Medulla oblongata (tissue), 1 donor: ENCODE data around the gene SHMT1.
"Not testable (repeated sequence)": the region's sequence is repeated elsewhere in the genome, so short reads cannot be mapped to it uniquely, and the experiment has no call there.

Source experiments
- DNase-seq: peaks from one replicate; pipeline ENCODE4 v3.0.0-alpha.2; 2015; ENCODE audit errors: extremely low spot score

SHMT1 gene

GRCh38 chr17:18326039-18326438 is 37.3 kb downstream of the SHMT1 start:
- no peak for DNase-seq

- no peak for DNase-seq
Observed at GRCh38 chr17:18324140-18325050, 39.0 kb downstream of the SHMT1 start.

GRCh38 chr17:18323507-18324139 is 39.7 kb downstream of the SHMT1 start:
- DNase-seq: no peak

DNA sequence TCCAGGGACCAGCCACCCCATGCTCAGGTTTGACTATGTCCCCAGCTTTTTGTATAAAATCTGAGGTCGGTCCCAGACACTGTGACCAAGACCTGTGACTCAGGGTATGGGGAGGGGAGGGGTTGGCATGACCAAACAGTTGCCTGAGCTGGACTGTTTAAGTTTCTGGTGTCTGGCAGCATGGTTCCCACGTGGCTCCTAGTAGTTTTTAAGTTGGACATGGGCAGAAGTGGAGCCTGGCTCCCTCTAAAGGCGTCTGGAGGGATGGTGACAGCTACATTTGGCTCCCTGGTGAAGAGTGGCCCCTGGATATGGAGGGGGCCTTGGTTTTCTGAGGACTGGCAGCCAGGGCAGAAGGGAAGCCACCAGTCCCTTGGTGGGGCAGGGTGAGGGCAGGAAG is 40.3 kb downstream of the SHMT1 start:
- DNase-seq: no peak

DNA sequence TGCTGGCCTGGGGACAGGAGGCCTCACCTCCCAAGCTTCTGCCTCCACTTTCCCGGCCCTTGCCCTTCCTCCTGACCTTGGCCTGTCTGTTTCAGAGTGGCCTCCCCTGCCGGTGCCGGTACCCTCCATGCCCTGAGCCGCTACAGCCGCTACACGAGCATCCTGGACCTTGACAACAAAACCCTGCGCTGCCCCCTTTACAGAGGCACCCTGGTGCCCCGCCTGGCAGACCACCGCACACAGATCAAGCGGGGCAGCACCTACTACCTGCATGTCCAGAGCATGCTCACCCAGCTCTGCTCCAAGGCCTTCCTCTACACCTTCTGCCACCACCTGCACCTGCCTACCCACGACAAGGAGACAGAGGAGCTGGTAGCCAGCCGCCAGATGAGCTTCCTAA is 40.8 kb downstream of the SHMT1 start:
- no peak for DNase-seq

DNA sequence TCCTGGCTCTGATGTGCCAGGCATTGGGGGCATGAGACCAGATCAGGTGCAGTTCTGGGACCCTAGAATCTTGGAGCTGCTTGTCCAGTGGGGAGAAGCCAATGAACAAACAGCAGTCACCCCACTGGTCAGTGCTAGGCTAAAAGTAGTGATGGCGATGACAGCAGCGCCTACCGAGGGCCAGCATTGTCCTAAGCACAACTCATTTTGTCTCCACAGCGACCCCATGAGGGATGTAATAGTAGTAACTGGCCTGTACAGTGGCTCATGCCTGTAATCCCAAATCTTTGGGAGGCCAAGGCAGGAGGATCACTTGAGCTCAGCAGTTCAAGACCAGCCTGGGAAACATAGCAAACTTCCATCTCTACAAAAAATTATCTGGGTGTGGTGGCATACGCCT is 42.0 kb downstream of the SHMT1 start:
- DNase-seq: no peak

- DNase-seq: no peak
Observed at GRCh38 chr17:18320301-18320700, 43.0 kb downstream of the SHMT1 start.

- peak; percentile 46 for DNase-seq
Observed at GRCh38 chr17:18319604-18320256, 43.6 kb downstream of the SHMT1 start.

- DNase-seq: no peak
Observed at GRCh38 chr17:18318771-18319450, 44.4 kb downstream of the SHMT1 start.

DNA sequence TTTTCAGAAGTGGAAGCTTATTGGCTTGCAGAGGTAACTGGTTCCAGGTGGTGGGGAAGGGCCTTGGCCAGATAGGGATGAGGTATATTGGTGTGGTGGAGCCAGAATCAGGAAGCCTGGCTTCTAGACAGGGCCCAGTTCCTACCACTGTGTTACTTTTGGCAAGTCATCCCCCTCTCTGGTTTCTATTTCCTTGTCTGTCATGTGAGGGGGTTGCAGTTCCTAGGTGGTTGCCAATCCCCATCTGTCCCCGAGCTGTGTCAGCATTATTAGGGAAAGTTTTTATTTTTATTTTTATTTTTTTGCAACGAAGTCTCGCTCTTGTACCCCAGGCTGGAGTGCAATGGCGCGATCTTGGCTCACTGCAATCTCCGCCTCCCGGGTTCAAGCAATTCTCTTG is 45.2 kb downstream of the SHMT1 start:
- DNase-seq: no peak

GRCh38 chr17:18315961-18316360 is 47.4 kb downstream of the SHMT1 start:
- DNase-seq: no peak

- DNase-seq: no peak
Observed at GRCh38 chr17:18315562-18315922, 47.8 kb downstream of the SHMT1 start.

- peak; percentile 98 for DNase-seq
Observed at GRCh38 chr17:18314731-18315561, 48.4 kb downstream of the SHMT1 start, which contains the start of the genes SMCR8 and TOP3A. TSS of gene SMCR8 (plus strand) at chr17:18315293. CDS start at chr17:18315790, 497 bp downstream. TSS of gene TOP3A (minus strand) at chr17:18314994. CDS start at chr17:18314778, 216 bp downstream.

GRCh38 chr17:18314059-18314730 is 49.2 kb downstream of the SHMT1 start:
- DNase-seq: peak; percentile 19

DNA sequence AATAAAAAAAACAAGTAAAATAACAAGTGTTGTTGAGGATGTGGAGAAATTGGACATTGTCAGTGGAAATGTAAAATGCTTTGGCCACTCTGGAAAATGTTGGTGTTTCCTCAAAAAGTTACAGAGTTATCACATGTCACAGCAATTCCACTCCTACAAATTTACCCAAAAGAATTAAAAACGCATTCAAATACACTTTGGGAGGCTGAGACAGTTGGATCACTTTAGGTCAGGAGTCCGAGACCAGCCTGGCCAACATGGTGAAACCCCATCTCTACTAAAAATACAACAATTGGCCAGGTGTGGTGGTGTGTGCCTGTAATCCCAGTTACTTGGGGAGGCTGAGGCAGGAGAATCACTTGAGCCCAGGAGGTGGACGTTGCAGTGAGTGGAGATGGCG is 54.1 kb downstream of the SHMT1 start:
- DNase-seq: no peak

DNA sequence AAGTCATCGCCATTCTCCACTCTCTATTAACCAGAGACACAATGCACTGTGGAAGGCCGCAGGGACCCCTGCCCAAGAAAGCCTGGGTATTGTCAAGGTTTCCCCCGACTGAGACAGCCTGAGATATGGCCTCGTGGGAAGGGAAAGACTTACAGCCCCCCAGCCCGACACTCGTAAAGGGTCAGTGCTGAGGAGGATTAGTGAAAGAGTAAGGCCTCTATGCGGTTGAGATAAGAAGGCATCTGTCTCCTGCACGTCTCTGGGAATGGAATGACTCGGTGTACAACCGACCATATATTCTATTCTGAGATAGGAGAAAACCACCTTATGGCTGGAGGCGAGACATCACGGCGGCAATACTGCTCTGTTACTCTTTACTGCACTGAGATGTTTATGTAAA is 60.1 kb downstream of the SHMT1 start:
- not testable (repeated sequence) for DNase-seq

DNA sequence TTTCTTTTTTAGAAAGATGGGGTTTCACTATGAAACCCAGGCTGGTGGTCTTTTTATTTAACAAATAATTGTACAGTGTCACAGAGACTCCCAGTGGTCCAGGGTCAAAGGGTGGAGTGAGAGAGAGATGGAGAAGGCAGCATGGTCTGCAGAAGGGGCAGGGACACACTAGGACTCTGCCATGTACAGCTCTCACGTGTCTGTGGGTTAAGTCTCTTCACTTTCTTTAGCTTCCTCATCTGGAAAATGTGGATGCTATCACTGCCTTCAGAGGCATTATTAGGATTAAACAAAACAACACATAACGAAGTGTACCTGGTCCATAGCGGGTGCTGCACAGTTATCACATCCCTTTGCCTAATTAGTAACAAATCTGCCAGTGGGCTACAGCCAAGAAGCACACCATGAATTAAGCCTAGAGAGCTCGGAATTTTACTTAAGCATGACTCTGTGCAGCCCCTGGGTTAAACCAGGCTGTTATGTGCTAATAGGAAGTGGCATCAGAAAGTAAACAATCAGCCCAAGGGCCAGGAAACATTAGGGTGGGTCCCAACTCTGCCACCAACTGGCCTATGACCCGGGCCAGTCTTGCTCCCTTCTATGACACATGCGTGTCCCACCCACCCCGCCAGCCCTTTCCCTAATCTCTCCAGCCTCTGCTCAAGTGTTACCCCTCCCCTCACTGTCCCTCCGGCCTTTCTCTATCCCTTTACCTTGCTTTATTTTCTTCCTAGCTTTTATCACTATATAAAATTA is 62.4 kb downstream of the SHMT1 start:
- DNase-seq: no peak

DNA sequence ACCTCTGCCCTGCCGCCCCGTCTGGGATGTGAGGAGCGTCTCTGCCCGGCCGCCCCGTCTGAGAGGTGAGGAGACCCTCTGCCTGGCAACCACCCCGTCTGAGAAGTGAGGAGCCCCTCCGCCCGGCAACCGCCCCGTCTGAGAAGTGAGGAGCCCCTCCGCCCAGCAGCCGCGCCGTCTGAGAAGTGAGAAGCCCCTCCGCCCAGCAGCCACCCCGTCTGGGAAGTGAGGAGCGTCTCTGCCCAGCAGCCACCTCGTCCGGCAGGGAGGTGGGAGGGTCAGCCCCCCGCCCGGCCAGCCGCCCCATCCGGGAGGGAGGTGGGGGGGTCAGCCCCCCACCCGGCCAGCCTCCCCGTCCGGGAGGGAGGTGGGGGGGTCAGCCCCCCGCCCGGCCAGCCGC is 65.3 kb downstream of the SHMT1 start:
- not testable (repeated sequence) for DNase-seq

DNA sequence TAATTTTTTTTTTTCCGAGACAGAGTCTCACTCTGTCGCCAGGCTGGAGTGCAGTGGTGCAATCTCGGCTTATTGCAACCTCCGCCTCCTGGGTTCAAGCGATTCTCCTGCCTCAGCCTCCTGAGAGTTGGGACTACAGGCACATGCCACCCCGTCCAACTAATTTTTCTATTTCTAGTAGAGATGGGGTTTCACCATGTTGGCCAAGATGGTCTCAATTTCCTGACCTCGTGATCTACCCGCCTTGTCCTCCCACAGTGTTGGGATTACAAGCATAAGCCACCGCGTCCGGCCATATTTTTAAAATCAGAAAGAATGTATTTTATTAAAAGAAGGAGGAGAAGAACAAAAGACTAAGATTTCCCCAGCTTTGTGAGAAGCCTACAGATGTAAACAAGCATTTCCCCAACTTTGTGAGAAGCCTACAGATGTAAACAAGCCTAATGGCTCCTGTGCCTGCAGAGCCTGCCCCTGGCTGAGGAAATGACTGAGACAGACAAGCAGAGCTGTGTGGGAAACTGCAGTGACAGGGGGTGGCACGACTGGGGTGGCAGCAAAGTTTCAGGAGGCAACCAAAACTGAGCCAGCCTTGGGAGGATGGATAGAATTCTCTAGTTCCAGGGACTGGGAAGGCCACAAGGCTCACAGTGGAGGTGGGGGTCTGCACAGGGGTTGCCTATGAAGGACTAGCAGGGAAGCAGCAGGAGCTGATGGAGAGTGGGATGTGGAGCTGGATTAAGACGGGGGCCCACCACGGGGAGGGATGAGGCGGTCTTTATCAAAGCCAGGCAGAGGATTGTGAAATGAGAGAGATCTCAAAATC is 71.4 kb downstream of the SHMT1 start:
- DNase-seq: no peak
